GM19438 (cell line): ENCODE data around the gene SMPDL3A.
A peak's percentile ranks its signal among the peaks of the same experiment; 100 is the strongest.

Source experiments
- ATAC-seq: cut with Tn5 transposase; IDR thresholded peaks from one replicate; pipeline ENCODE4 v1.9.1; 2021; ENCODE audit warnings: low read depth; ENCODE audit not compliant: unreplicated experiment

SMPDL3A gene

GRCh38 chr6:122772724-122773415 lies 16.2 kb upstream of the SMPDL3A start:
- ATAC-seq, result no peak

GRCh38 chr6:122775975-122776374 lies 13.1 kb upstream of the SMPDL3A start:
- ATAC-seq, result no peak

GRCh38 chr6:122778302-122778701 lies 10.8 kb upstream of the SMPDL3A start:
- ATAC-seq, result no peak

- ATAC-seq, result no peak
These were observed 9.9 kb upstream of the SMPDL3A start for GRCh38 chr6:122778985-122779661.

- no peak for ATAC-seq
These were observed 9.4 kb upstream of the SMPDL3A start, which contains the start of gene FABP7 for GRCh38 chr6:122779667-122780066. TSS of gene FABP7 (plus strand) at chr6:122779716. CDS start at chr6:122779795, 79 bp downstream.

GRCh38 chr6:122780114-122780513 lies 8.9 kb upstream of the SMPDL3A start:
- ATAC-seq, result no peak

- no peak for ATAC-seq
These were observed 7.3 kb upstream of the SMPDL3A start for GRCh38 chr6:122781716-122782115.

- ATAC-seq, result no peak
These were observed 5.7 kb upstream of the SMPDL3A start for GRCh38 chr6:122783401-122783800.

GRCh38 chr6:122785891-122786290 lies 3.2 kb upstream of the SMPDL3A start:
- ATAC-seq, result no peak

GRCh38 chr6:122787721-122788120 lies 1.3 kb upstream of the SMPDL3A start:
- no peak for ATAC-seq

GRCh38 chr6:122788208-122788607 lies 850 bp upstream of the SMPDL3A start:
- no peak for ATAC-seq

GRCh38 chr6:122788663-122789181 lies 336 bp upstream of the SMPDL3A start:
- peak; percentile 15 for ATAC-seq

- ATAC-seq, result no peak
These were observed 967 bp downstream of the SMPDL3A start for GRCh38 chr6:122790028-122790422.

GRCh38 chr6:122790423-122791309 lies 1.6 kb downstream of the SMPDL3A start:
- ATAC-seq, result no peak

- ATAC-seq, result no peak
These were observed 2.2 kb downstream of the SMPDL3A start for GRCh38 chr6:122791310-122791679.

GRCh38 chr6:122792766-122793165 lies 3.7 kb downstream of the SMPDL3A start:
- no peak for ATAC-seq

- no peak for ATAC-seq
These were observed 8.5 kb downstream of the SMPDL3A start for GRCh38 chr6:122797537-122797936.

GRCh38 chr6:122798099-122798641 lies 9.1 kb downstream of the SMPDL3A start:
- ATAC-seq, result peak; percentile 78

GRCh38 chr6:122799140-122799745 lies 10.2 kb downstream of the SMPDL3A start:
- ATAC-seq, result no peak
